ES-I3 (cell line): ENCODE data around the gene DCP1B.

Experiments used
- H3K36me3 ChIP-seq: 2 replicates; pipeline ENCODE4 v1.6.1; 2013; ENCODE audit warnings: mild to moderate bottlenecking, low read length, control low read depth, moderate library complexity; ENCODE audit not compliant: insufficient read depth
- H3K4me1 ChIP-seq: 2 replicates; pipeline ENCODE4 v1.6.1; 2013; ENCODE audit warnings: mild to moderate bottlenecking, control low read depth, low read length; ENCODE audit not compliant: insufficient read depth
- H3K9ac ChIP-seq: 2 replicates; pipeline ENCODE4 v1.6.1; 2013; ENCODE audit warnings: low read depth, mild to moderate bottlenecking, low read length, moderate library complexity
- H3K9me3 ChIP-seq: 2 replicates; pipeline ENCODE4 v1.6.1; 2013; ENCODE audit warnings: mild to moderate bottlenecking, low read length, moderate library complexity; ENCODE audit not compliant: control insufficient read depth, insufficient read depth

The DCP1B gene

DNA sequence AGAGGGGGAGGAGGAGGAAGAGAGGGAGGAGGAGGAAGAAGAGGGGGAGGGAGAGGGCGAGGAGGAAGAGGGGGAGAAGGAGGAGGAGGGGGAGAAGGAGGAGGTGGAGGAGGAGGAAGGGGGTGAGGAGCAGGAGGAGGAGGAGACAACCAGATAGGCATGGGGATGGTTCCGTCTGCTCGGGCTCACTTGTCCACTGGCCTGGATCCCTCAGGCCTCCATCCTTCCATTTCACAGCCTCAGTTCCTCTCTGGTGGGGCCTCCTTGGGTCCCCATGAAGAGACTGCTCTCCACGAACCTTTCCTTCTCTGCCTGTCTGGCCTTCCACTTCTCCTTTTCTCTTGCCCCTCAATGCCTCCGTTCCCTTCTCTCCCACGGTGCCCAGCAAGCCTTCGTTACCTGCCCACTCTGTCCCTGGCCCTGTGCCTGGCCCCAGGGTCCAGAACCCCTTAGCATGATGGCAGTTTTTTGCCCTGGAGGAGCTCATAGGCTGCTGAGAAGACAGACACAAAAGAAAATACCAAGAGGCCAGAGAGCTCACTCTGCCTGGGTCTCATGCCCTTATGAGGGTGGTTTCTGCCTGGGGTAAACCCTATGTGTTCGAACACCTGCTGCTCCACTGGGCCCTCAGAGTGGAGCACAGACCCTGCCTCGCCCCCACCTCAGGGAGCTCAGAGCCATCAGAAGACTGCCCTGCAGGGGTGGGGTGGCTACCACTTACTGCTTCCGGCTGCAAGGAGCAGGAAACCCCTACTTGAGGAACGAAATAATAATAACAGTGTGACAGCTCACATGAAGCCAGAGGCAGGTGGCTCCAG is 74.1 kb downstream of the DCP1B start:
- Histone ChIP-seq H3K9ac (no peak overlapping the region), H3K36me3 (no peaks in the 10 kb centered on the region), H3K9me3 (no peaks in the 10 kb centered on the region), H3K4me1 (no peaks in the 10 kb centered on the region)

DNA sequence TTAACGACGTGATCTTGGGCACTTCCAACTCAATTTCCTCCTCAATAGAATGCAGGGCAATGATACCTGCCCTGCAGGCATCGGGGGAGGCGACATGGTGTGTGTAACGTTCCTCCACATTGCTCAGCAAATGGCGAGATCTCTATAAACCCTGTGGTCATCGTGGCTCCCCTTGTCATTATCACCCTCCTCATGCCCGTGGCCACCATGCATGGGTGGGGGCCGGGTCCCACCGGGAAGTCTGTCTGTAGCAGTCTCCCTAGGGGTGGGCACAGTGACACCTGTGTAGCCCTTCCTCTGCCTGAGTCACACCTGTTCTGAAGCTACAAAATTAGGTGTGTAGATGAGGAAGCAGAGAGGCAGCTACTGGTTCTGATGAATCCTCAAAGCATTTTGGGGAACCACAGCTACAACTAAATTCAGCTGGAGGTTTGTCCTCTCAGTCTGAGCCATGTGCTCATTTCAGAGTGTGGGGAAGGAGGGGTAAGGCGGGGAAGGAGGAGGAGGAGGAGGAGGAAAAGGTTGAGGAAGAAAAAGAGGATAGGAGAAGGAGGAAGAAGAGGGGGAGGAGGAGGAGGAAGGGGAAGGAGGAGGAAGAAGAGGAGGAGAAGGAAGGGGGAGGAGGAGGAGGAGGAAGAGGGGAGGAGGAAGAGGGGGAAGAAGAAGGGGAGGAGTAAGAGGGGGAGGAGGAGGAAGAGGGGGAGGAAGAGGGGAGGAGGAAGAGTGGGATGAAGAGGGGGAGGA is 74.8 kb downstream of the DCP1B start:
- no peak overlapping the region for H3K9ac ChIP-seq
- H3K9me3 ChIP-seq, result no peaks in the 10 kb centered on the region
- H3K4me1 ChIP-seq, result no peaks in the 10 kb centered on the region
- H3K36me3 ChIP-seq, result no peaks in the 10 kb centered on the region

DNA sequence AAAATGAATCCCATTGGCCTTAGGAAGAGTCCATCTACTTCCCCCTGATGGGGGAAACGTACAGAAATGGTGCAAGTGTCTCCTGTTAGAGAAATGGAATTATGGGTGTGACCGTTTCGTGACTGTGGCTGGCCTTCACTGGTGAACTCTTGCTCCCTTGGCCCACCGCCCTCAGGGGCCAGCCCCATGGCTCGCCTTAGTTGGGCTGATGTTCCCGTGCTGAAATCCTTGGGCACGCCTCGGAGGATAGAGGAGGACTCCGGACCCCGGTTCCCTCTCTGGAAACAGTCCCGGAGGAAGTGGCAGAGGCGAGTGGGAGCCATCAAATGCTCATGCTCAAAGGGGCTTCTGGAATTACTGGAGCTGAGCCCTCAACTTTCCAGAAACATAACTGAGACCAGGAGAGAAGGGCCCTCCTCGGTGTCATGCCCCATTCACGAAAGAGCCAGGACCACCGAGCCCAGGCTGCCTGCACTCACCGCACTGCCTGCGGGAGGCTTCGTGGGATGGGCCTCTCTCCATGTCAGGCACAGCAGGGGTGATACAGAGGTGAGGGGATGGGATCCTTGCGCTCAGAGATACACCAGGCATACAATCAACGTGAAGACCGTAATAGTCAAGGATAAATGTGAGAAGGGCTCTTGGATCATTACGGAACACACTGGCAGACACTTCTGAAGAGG is 75.7 kb downstream of the DCP1B start:
- H3K9me3 ChIP-seq, result no peaks in the 10 kb centered on the region
- no peak overlapping the region for H3K9ac ChIP-seq
- no peaks in the 10 kb centered on the region for H3K36me3 ChIP-seq
- no peaks in the 10 kb centered on the region for H3K4me1 ChIP-seq

- Histone ChIP-seq H3K4me1 (no peaks in the 10 kb centered on the region), H3K36me3 (no peaks in the 10 kb centered on the region), H3K9me3 (no peaks in the 10 kb centered on the region), H3K9ac (no peak overlapping the region)
Measured at GRCh38 chr12:1927751-1928351, 76.4 kb downstream of the DCP1B start.

GRCh38 chr12:1927051-1927680 is 77.1 kb downstream of the DCP1B start:
- Histone ChIP-seq H3K4me1 (no peaks in the 10 kb centered on the region), H3K36me3 (no peaks in the 10 kb centered on the region), H3K9me3 (no peaks in the 10 kb centered on the region), H3K9ac (no peak overlapping the region)

DNA sequence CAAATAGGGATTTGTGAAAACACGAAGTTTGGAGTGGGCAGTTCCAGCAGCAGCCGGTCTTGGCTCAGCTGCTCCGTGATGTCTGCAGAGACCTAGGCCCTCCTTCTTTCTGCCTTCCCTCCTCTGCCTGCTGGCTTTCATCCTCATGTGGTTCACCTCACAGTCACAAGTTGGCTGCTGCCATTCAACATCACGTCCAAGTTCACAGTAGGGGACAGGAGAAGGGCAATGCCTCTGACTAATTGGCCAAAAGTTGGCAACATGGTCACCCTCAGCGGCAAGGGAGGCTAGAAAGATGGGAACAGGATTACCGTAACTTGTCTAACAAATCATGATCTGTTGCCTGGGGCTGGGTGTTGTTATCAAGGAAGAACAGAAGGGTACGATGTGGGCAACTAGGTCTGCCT is 78.0 kb downstream of the DCP1B start:
- Histone ChIP-seq H3K36me3 (no peaks in the 10 kb centered on the region), H3K4me1 (no peaks in the 10 kb centered on the region), H3K9me3 (no peaks in the 10 kb centered on the region), H3K9ac (no peak overlapping the region)

GRCh38 chr12:1925684-1926006 is 78.6 kb downstream of the DCP1B start:
- Histone ChIP-seq H3K4me1 (no peaks in the 10 kb centered on the region), H3K9me3 (no peaks in the 10 kb centered on the region), H3K36me3 (no peaks in the 10 kb centered on the region), H3K9ac (no peak overlapping the region)

DNA sequence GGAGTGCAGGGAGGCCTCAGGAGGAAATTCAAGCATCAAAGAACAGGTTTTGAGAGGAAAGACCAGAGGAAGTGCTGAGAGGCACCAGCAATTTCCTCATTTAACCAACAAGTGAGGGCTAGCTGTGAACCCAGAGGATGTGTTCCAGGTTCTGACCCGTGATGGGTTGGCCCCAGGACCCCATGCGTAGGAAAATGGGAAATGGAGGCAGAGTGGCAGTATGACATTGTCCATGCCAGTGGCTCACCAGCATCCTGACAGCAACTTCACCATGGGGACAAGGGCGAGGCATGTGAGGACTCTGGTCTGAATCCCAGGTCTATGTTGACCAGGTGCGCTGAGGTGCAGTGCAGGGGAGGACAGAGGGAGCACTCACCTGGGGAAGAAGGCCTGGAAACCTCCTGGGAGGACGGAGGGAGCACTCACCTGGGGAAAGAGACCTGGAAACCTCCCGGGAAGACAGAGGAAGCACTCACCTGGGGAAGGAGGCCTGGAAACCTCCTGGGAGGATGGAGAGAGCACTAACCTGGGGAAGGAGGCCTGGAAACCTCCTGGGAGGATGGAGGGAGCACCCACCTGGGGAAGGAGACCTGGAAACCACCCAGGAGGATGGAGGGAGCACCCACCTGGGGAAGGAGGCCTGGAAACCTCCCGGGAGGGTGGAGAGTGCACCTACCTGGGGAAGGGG is 79.1 kb downstream of the DCP1B start:
- Histone ChIP-seq H3K9ac (no peak overlapping the region), H3K36me3 (no peaks in the 10 kb centered on the region), H3K4me1 (no peaks in the 10 kb centered on the region), H3K9me3 (no peaks in the 10 kb centered on the region)

DNA sequence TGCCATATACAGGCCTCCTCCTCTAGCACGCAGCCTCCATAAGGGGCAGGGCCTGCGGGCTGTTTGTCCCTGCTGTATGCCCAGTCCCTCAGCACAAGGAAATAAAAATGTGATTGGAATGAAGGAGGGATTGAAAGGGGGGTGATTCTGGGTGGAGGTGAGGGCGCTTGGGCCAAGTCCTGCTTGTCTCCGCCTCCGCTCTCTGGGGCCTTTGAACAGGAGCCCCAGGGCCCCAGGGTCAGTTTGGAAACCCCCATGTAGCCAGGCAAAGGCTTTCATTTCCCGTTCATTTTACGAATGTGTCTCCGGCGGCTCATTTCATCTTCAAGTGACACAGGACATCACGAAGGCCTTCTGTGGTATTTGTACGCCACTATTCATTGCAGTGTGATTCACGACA is 81.3 kb downstream of the DCP1B start:
- Histone ChIP-seq H3K4me1 (no peaks in the 10 kb centered on the region), H3K9ac (no peak overlapping the region), H3K36me3 (no peaks in the 10 kb centered on the region), H3K9me3 (no peaks in the 10 kb centered on the region)

DNA sequence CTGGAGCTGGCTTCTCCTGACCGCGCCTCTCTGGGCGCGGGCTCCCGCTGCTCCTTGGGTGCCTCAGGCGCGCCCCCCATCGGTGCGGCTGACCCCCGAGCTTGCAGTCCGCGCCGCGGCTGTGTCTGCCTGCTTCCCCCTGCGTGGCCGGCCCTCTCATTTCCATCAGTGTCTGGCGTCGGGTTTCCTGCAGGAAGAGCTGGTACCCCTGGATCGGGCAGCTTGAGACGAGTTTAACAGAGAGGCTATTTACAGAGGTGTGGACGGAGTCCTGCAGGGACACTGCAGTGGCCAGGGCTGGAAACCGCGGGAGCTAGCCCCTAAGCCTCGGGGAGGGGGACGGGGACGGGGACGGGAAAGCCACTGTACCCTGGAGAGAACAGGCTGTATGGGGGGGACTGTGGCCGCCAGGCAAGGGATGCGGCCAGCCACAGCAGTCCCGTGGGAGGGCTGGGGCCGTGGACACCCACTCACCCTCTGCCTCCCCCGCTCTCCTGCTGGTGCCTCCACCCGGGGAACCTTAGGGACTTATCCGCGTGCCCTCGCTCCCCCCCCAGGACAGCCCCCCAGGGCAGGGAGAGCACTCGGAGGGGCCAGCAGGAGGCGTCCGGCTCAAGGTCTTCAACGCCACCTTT is 82.1 kb downstream of the DCP1B start:
- no peak overlapping the region for H3K9ac ChIP-seq
- H3K36me3 ChIP-seq, result no peaks in the 10 kb centered on the region
- H3K4me1 ChIP-seq, result no peaks in the 10 kb centered on the region
- H3K9me3 ChIP-seq, result no peaks in the 10 kb centered on the region

- Histone ChIP-seq H3K4me1 (no peaks in the 10 kb centered on the region), H3K36me3 (no peaks in the 10 kb centered on the region), H3K9ac (no peak overlapping the region), H3K9me3 (no peaks in the 10 kb centered on the region)
Measured at GRCh38 chr12:1920971-1921370, 83.3 kb downstream of the DCP1B start.

- no peaks in the 10 kb centered on the region for H3K9me3 ChIP-seq
- no peak overlapping the region for H3K9ac ChIP-seq
- no peaks in the 10 kb centered on the region for H3K36me3 ChIP-seq
- H3K4me1 ChIP-seq, result no peaks in the 10 kb centered on the region
Measured at GRCh38 chr12:1920436-1920835, 83.8 kb downstream of the DCP1B start.

DNA sequence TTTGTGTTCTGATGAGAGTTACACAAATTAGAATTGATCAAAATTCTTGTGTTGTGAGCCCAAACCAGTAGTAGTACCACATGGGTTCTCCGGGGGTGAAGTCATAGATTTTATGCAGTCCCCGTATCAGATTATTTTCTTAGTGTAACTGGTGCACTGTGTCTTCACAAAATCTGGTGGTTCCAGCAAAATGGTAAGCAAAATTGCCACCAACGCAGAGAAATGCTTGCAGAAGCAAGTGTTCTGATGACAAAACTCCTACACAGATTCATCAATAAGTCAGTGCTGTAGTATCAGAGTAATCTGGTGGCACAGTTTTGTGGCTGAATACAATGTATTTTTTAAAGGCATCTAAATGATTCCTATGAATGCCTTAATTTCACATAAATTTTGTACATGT is 84.5 kb downstream of the DCP1B start:
- H3K4me1 ChIP-seq, result no peaks in the 10 kb centered on the region
- no peaks in the 10 kb centered on the region for H3K36me3 ChIP-seq
- H3K9ac ChIP-seq, result no peak overlapping the region
- no peaks in the 10 kb centered on the region for H3K9me3 ChIP-seq
